SU-DHL-6 (cell line): ENCODE results near the gene EHD4.

Source experiments
- H2AFZ ChIP-seq: fragments of 200-600 bp; sonication (generic); 2 replicates; pipeline ENCODE4 v1.6.1; 2014; ENCODE audit warnings: low read depth, mild to moderate bottlenecking, moderate library complexity, mixed read lengths, antibody characterized with exemption, low read length; ENCODE audit not compliant: severe bottlenecking
- H3F3A ChIP-seq: fragments of 200-600 bp; shearing (Covaris generic); 2 replicates; pipeline ENCODE4 v1.6.0; 2016; ENCODE audit warnings: antibody characterized with exemption, mild to moderate bottlenecking; ENCODE audit not compliant: insufficient read depth
- H3K27ac ChIP-seq: fragments of 200-600 bp; sonication (generic); 2 replicates; pipeline ENCODE4 v1.5.1; 2016; ENCODE audit warnings: low read depth, mild to moderate bottlenecking, low read length, moderate library complexity, mixed read lengths
- H3K27me3 ChIP-seq: fragments of 200-600 bp; sonication (generic), shearing (Covaris generic); 2 replicates; pipeline ENCODE4 v1.6.0; 2014; ENCODE audit warnings: mild to moderate bottlenecking, low read length
- H3K36me3 ChIP-seq: fragments of 200-600 bp; sonication (generic); 2 replicates; pipeline ENCODE4 v1.6.1; 2014; ENCODE audit warnings: mild to moderate bottlenecking, low read length, mixed read lengths
- H3K4me2 ChIP-seq: fragments of 300-600, 200-600 bp; shearing (Covaris generic), sonication (generic); 2 replicates; pipeline ENCODE4 v1.6.0; 2014; ENCODE audit warnings: low read length, low read depth, mild to moderate bottlenecking; ENCODE audit not compliant: poor library complexity, severe bottlenecking
- H3K4me3 ChIP-seq: fragments of 200-600 bp; sonication (generic); 2 replicates; pipeline ENCODE4 v1.5.1; 2014; ENCODE audit warnings: antibody characterized with exemption, low read length, mild to moderate bottlenecking, mixed read lengths; ENCODE audit not compliant: insufficient read depth, poor library complexity, severe bottlenecking
- H3K79me2 ChIP-seq: fragments of 200-600 bp; sonication (generic); 2 replicates; pipeline ENCODE4 v1.6.1; 2014; ENCODE audit warnings: mild to moderate bottlenecking, low read length, moderate library complexity; ENCODE audit not compliant: insufficient read depth
- H3K9ac ChIP-seq: fragments of 200-600 bp; sonication (generic); 2 replicates; pipeline ENCODE4 v1.7.0; 2014; ENCODE audit warnings: mild to moderate bottlenecking, low read length
- H3K9me2 ChIP-seq: fragments of 200-600 bp; sonication (generic); replicated peaks from 2 replicates; pipeline ENCODE4 v1.6.1; 2014; ENCODE audit warnings: low read length; ENCODE audit not compliant: insufficient read depth
- H3K9me3 ChIP-seq: fragments of 200-600 bp; sonication (generic); 2 replicates; pipeline ENCODE4 v1.6.1; 2014; ENCODE audit warnings: low read length, mixed read lengths; ENCODE audit not compliant: insufficient read depth
- H4K20me1 ChIP-seq: fragments of 200-600 bp; sonication (generic); 2 replicates; pipeline ENCODE4 v1.6.1; 2014; ENCODE audit warnings: low read depth, mild to moderate bottlenecking, antibody characterized with exemption, low read length, moderate library complexity, mixed read lengths
- CTCF ChIP-seq: fragments of 200-600 bp; sonication (generic); IDR thresholded peaks from one replicate; pipeline ENCODE4 v1.5.1; 2017; ENCODE audit warnings: antibody characterized with exemption, mild to moderate bottlenecking, low read length, moderate library complexity; ENCODE audit not compliant: insufficient read depth, poor library complexity, severe bottlenecking
- EZH2phosphoT487 ChIP-seq: fragments of 200-600 bp; sonication (generic), shearing (Covaris generic); conservative IDR thresholded peaks from 2 replicates; pipeline ENCODE4 v1.6.1; 2018; ENCODE audit warnings: mild to moderate bottlenecking, antibody characterized with exemption, low read length, moderate library complexity, mixed read lengths

The EHD4 gene

GRCh38 chr15:41969851-41970431, 2.4 kb downstream of the EHD4 start:
- Histone ChIP-seq H4K20me1 (no peaks in the 10 kb centered on the region), H3K4me3 (no peak overlapping the region), H3K9me3 (no peaks in the 10 kb centered on the region), H3K4me2 (peak overlapping the region; percentile 55), H3K36me3 (no peaks in the 10 kb centered on the region), H3K79me2 (peaks cover 8% of the 10 kb centered on the region; the same call in 1 of the 2 replicates), H3K9me2 (no peaks in the 10 kb centered on the region), H3K27ac (no peak overlapping the region), H2AFZ (no peak overlapping the region), H3K27me3 (no peaks in the 10 kb centered on the region), H3K9ac (no peak overlapping the region), H3F3A (peaks cover 21% of the 10 kb centered on the region)
- TF ChIP-seq CTCF (no peak), EZH2phosphoT487 (no peak)

DNA sequence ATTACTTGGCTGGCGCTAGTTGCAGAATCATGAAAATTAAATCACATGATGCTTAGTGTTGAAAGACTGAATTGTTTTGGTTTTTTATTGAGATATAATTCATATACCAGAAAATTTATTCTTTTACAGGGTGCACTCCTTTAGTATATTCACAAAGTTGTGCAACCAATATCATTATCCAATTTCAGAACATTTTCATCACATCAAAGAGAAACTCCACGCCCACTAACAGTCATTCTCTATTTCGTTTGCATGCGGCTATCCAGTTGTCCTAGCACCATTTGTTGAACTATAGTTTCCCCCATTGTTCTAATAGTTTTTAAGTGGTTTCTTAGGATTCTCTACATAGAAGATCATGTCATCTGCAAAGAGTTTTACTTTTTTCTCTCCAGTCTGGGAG, 3.7 kb downstream of the EHD4 start:
- TF ChIP-seq EZH2phosphoT487: no peak
- no peak for TF ChIP-seq CTCF
- no peaks in the 10 kb centered on the region for H3K36me3 ChIP-seq
- no peak overlapping the region for H3K4me2 ChIP-seq
- H3K27me3 ChIP-seq: no peaks in the 10 kb centered on the region
- H3K79me2 ChIP-seq: peaks cover 8% of the 10 kb centered on the region; the same call in 1 of the 2 replicates
- H3K4me3 ChIP-seq: no peak overlapping the region
- no peak overlapping the region for H3K9ac ChIP-seq
- no peak overlapping the region for H2AFZ ChIP-seq
- H4K20me1 ChIP-seq: no peaks in the 10 kb centered on the region
- no peak overlapping the region for H3K27ac ChIP-seq
- peaks cover 21% of the 10 kb centered on the region for H3F3A ChIP-seq
- no peaks in the 10 kb centered on the region for H3K9me2 ChIP-seq
- no peaks in the 10 kb centered on the region for H3K9me3 ChIP-seq

- Histone ChIP-seq H3K27ac (peak overlapping the region; percentile 30; the same call in 1 of the 2 replicates), H3K4me3 (no peak overlapping the region), H4K20me1 (no peaks in the 10 kb centered on the region), H2AFZ (peak overlapping the region; percentile 14), H3F3A (peaks cover 21% of the 10 kb centered on the region), H3K4me2 (peak overlapping the region; percentile 51), H3K9ac (peak overlapping the region; percentile 22; the same call in 1 of the 2 replicates), H3K36me3 (no peaks in the 10 kb centered on the region), H3K9me3 (no peaks in the 10 kb centered on the region), H3K27me3 (no peaks in the 10 kb centered on the region), H3K9me2 (no peaks in the 10 kb centered on the region), H3K79me2 (peaks cover 8% of the 10 kb centered on the region; the same call in 1 of the 2 replicates)
- no peak for TF ChIP-seq EZH2phosphoT487
- no peak for TF ChIP-seq CTCF
These were observed 4.7 kb downstream of the EHD4 start for GRCh38 chr15:41967506-41968206.
